ENCODE results near the gene PGM5.

GRCh38 chr9:68523367-68523936 is 167.0 kb downstream of the PGM5 start:
- TF ChIP-seq POLR2A (IDR thresholded peaks at IDR 0.05) (no peak), CTCF (IDR thresholded peaks at IDR 0.05) (no peak)
